ENCODE measurements around the gene PXDN. TPM values are rescaled to one million over a fixed set of nuclear protein-coding genes. Genes with fewer than 3 reads are reported as not detected.

The PXDN gene
- total and polyA plus RNA-seq, 2 of the 13 experiments (the other 11 are each of a cell fraction or from before 2014, with no cell fraction given), result not detected

DNA sequence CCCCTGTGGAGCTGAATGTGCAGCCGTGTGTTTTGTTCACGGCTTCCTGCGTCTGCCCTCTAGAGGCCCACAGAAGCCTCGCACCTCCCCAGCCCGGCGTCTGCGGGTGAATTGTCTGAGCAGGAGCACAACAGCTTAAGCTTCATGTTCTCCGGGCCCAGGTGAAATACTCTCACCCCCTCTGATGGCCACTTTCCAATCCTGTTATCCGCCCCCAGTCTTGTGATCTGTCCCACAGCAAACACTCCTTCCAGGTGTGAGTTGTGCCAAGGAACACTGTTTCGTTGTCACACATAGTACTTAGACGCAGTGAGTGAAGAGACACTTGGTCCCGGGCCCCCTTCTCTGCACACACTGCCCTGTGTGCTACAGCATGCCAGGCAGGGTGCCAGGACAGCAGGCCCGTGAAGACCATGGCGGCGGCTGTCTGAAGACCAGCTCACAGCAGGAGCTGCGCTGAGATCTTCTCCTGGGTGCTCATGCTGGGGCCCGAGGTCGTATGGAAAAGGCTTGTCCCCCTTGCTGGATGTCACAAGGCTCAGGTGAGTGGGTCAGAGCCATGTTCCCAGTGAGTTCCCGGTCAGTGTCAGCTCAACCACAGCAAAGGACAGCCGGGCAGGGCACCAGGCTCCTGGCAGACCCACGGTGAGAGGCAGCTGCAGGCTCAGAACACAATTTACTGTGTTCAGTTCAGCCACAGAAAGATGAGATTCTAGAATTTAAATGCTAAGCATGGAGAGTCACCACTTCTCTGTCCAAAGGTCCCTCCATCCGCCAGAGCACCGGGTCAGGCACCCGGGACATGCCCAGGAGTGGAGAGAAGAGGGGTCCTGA is 6.8 kb upstream of the PXDN start:
- FAIRE-seq, result peak; percentile 65
- intact Hi-C loops (cut with micrococcal nuclease; ENCODE audit: unreplicated experiment), result no loop called here
- TF ChIP-seq KLF12 (CRISPR knock-in tag; IDR thresholded peaks at IDR 0.05; ENCODE audit: borderline replicate concordance) (no peak), CREM (IDR thresholded peaks at IDR 0.05) (no peak), CREM (CRISPR knock-in tag; IDR thresholded peaks at IDR 0.05) (no peak), CTCF (CRISPR knock-in tag; IDR thresholded peaks at IDR 0.05) (peak; percentile 76), FOXP1 (IDR thresholded peaks at IDR 0.05) (no peak), FOXP1 (CRISPR knock-in tag; IDR thresholded peaks at IDR 0.05) (no peak), SRF (IDR thresholded peaks at IDR 0.05; ENCODE audit: low read depth, low read length) (no peak), STAG1 (CRISPR knock-in tag; IDR thresholded peaks at IDR 0.05) (peak; percentile 54), SNAPC4 (CRISPR knock-in tag; IDR thresholded peaks at IDR 0.05) (no peak), ZBTB43 (CRISPR knock-in tag; conservative IDR thresholded peaks at IDR 0.05) (no peak)
- TF ChIP-seq, protein P1, sequence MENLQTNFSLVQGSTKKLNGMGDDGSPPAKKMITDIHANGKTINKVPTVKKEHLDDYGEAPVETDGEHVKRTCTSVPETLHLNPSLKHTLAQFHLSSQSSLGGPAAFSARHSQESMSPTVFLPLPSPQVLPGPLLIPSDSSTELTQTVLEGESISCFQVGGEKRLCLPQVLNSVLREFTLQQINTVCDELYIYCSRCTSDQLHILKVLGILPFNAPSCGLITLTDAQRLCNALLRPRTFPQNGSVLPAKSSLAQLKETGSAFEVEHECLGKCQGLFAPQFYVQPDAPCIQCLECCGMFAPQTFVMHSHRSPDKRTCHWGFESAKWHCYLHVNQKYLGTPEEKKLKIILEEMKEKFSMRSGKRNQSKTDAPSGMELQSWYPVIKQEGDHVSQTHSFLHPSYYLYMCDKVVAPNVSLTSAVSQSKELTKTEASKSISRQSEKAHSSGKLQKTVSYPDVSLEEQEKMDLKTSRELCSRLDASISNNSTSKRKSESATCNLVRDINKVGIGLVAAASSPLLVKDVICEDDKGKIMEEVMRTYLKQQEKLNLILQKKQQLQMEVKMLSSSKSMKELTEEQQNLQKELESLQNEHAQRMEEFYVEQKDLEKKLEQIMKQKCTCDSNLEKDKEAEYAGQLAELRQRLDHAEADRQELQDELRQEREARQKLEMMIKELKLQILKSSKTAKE (CRISPR knock-in tag; IDR thresholded peaks at IDR 0.05; ENCODE audit: borderline replicate concordance), result no peak

More for the DNA sequence above, 6.8 kb upstream of the PXDN start:
- DNase-seq (ENCODE audit: low spot score), result peak; percentile 28
- Histone ChIP-seq H4K20me1 (ENCODE audit: insufficient read depth, low read length) (no peaks in the 10 kb centered on the region; the same call in 1 of the 2 replicates), H3K4me2 (ENCODE audit: low read depth, low read length) (no peak overlapping the region), H3K4me3 (replicated peaks in 1 of 3; ENCODE audit: insufficient read depth in 1 of 3, low read depth in 2 of 3, low read length in 3 of 3) (no peak overlapping the region), H3K27ac (ENCODE audit: extremely low read length, insufficient read depth, low read length) (no peak overlapping the region), H3K27me3 (ENCODE audit: control insufficient read depth in 1 of 2, insufficient read depth in 2 of 2, low read length in 2 of 2) (peaks cover 0 to 49% of the 10 kb centered on the region in 2 experiments; a peak in 3 of 5 replicates), H2AFZ (ENCODE audit: low read length) (no peak overlapping the region), H3K36me3 (replicated peaks in 1 of 2; ENCODE audit: control insufficient read depth in 1 of 2, insufficient read depth in 2 of 2, low read length in 2 of 2) (no peaks in the 10 kb centered on the region), H3K4me1 (ENCODE audit: insufficient read depth, low read length) (no peaks in the 10 kb centered on the region), H3K9me3 (ENCODE audit: low read length) (no peaks in the 10 kb centered on the region), H3K9ac (ENCODE audit: insufficient read depth, low read depth, low read length) (no peak overlapping the region), H3K79me2 (ENCODE audit: insufficient read depth, low read length) (no peaks in the 10 kb centered on the region)
- 11% methylated on average over 17 of the region's 24 CpGs for WGBS (ENCODE audit: low lambda C conversion rate)
- ChIA-PET POLR2A (no interaction called here), CTCF (ENCODE audit: low intra/inter-chr PET ratio, low total read pairs) (interaction anchor here (1.1 kb wide), 1 partner anchor 159 kb away, joined by 3 read pairs; no protein-coding TSS in a partner anchor)
- no TSS peak for BruUV-seq (replicated peaks)
- ATAC-seq, result peak; percentile 91
- in situ Hi-C loops (cut with HindIII; ENCODE audit: extremely low pct_ligation_motif_present, low pct_unique_long_range_greater_than_20kb), result no loop called here
